Fibroblast of villous mesenchyme (primary cell): ENCODE measurements around the gene PRAMEF11. TPM values are rescaled to one million over a fixed set of nuclear protein-coding genes. Genes with fewer than 3 reads are reported as not detected.

Experiments
- DNase-seq: peaks from one replicate; pipeline ENCODE4 v3.0.0-alpha.2; 2010; ENCODE audit warnings: low read depth
- H3K4me3 ChIP-seq: 2 replicates; pipeline ENCODE4 v1.5.1; 2011; ENCODE audit warnings: low read depth, mild to moderate bottlenecking, low read length
- CTCF ChIP-seq: IDR thresholded peaks from 2 replicates; pipeline ENCODE4 v1.5.1; 2012; ENCODE audit warnings: low read depth, mild to moderate bottlenecking, low read length; ENCODE audit not compliant: insufficient read depth
- total RNA-seq: library from RNA; depleted of rRNA; stranded (reverse); fragments of >200 nt; gene quantifications from 2 replicates; pipeline ENCODE4 v1.2.3, GENCODE V29; 2012

The PRAMEF11 gene
- total RNA-seq, 1 donor: not detected

- DNase-seq: no peak
- TF ChIP-seq CTCF: no peak
- no peak overlapping the region for H3K4me3 ChIP-seq
These were observed 54.2 kb downstream of the PRAMEF11 start for GRCh38 chr1:12776801-12777557.

GRCh38 chr1:12775443-12775842 lies 55.8 kb downstream of the PRAMEF11 start:
- DNase-seq: no peak
- no peak overlapping the region for H3K4me3 ChIP-seq
- no peak for TF ChIP-seq CTCF

- H3K4me3 ChIP-seq: no peak overlapping the region
- TF ChIP-seq CTCF: no peak
- no peak for DNase-seq
These were observed 56.3 kb downstream of the PRAMEF11 start for GRCh38 chr1:12774801-12775345.

Other genes with a start within 250 kb of the PRAMEF11 start
- gene DHRS3, start 213.2 kb downstream of the PRAMEF11 start, total RNA-seq: 84.1 and 137 TPM in 2 replicates
- gene AADACL4, start 187.3 kb downstream of the PRAMEF11 start, total RNA-seq: 0.43 TPM in 1 of 2 replicates, not detected in the other
- not detected in 2 replicates for gene AADACL3, start 115.3 kb downstream of the PRAMEF11 start, total RNA-seq
- gene CFAP107, start 85.2 kb downstream of the PRAMEF11 start, total RNA-seq: not detected in 2 replicates
- gene PRAMEF12, start 57.7 kb downstream of the PRAMEF11 start, total RNA-seq: under 0.01 TPM in 1 of 2 replicates, not detected in the other
- gene PRAMEF1, start 40.0 kb downstream of the PRAMEF11 start, total RNA-seq: not detected in 2 replicates
- not detected in 2 replicates for gene HNRNPCL1, start 17.3 kb upstream of the PRAMEF11 start, total RNA-seq
- not detected in 2 replicates for gene PRAMEF2, start 25.7 kb upstream of the PRAMEF11 start, total RNA-seq
- gene PRAMEF4, start 54.8 kb upstream of the PRAMEF11 start, total RNA-seq: not detected in 2 replicates
- gene PRAMEF10, start 66.9 kb upstream of the PRAMEF11 start, total RNA-seq: not detected in 2 replicates
- gene PRAMEF7, start 85.2 kb upstream of the PRAMEF11 start, total RNA-seq: not detected in 2 replicates
- gene PRAMEF6, start 116.2 kb upstream of the PRAMEF11 start, total RNA-seq: not detected in 2 replicates
- gene PRAMEF27, start 225.2 kb upstream of the PRAMEF11 start, total RNA-seq: not detected in 2 replicates
- not detected in 2 replicates for gene HNRNPCL3, start 229.4 kb upstream of the PRAMEF11 start, total RNA-seq
- not detected in 2 replicates for gene PRAMEF25, start 239.4 kb upstream of the PRAMEF11 start, total RNA-seq